Left lung (tissue), 10 donors: ENCODE data around the gene CLEC18A. TPM values are rescaled to one million over a fixed set of nuclear protein-coding genes. Genes with fewer than 3 reads are reported as not detected.

Experiments used
- ATAC-seq: fragments of 200-7000 bp; cut with Tn5 transposase; one replicate; pipeline ENCODE4 v1.9.1; 2020; ENCODE audit warnings: moderate library complexity
- DNase-seq, 4 donors: peaks; one replicate each; pipeline ENCODE4 v3.0.0-alpha.2; 2013 to 2020
- H3K27ac ChIP-seq, 2 donors: fragments of 200-600 bp; sonication (generic) in 1 of 2; one replicate each; pipeline versions ENCODE4 v1.5.0 to v1.8.0; 2020 to 2021
- H3K27me3 ChIP-seq, 2 donors: fragments of 200-600 bp; sonication (generic) in 1 of 2; one replicate each; pipeline versions ENCODE4 v1.5.0 to v1.8.0; 2020 to 2021
- H3K36me3 ChIP-seq, 2 donors: fragments of 200-600 bp; sonication (generic) in 1 of 2; one replicate each; pipeline versions ENCODE4 v1.5.0 to v1.8.0; 2020 to 2021
- H3K4me1 ChIP-seq, 2 donors: fragments of 200-600 bp; one replicate each; pipeline ENCODE4 v1.8.0; 2021
- H3K4me3 ChIP-seq, 2 donors: fragments of 200-600 bp; sonication (generic) in 1 of 2; one replicate each; pipeline versions ENCODE4 v1.5.0 to v1.8.0; 2020 to 2021; ENCODE audit warnings: mild to moderate bottlenecking in 1 of 2
- H3K9me3 ChIP-seq, 2 donors: fragments of 200-600 bp; sonication (generic) in 1 of 2; one replicate each; pipeline versions ENCODE4 v1.5.0 to v1.8.0; 2020 to 2021
- CTCF ChIP-seq, 2 donors: fragments of 200-600 bp; sonication (generic) in 1 of 2; IDR thresholded peaks; one replicate each; pipeline versions ENCODE4 v1.5.0 to v1.8.0; 2021; ENCODE audit warnings: antibody characterized with exemption in 2 of 2
- intact Hi-C, 2 donors: fragments of 100-400 bp; cut with DNase I; formaldehyde crosslinking; loops; one replicate each; pipeline versions ENCODE4 v1.11.2 to v1.14.2; 2022
- polyA plus RNA-seq, 6 donors: library from polyadenylated mRNA; unstranded; fragments of 120-200 nt; gene quantifications; one replicate each; pipeline ENCODE4 v1.2.1, GENCODE V29; 2013; ENCODE audit not compliant: insufficient read length in 6 of 6
- total RNA-seq, 2 donors: library from RNA; stranded (reverse); fragmentation: NEBNext Ultra II Directional; extraction: Animal tissue kit (Norgen Biotek cat#: 25700); gene quantifications; one replicate each; pipeline ENCODE4 v1.2.1, GENCODE V29; 2021
- donor health status: DM: no; HTN: yes; CAD: no.
- donor health status: DM: no; HTN: no; CAD: no.

CLEC18A gene
- total and polyA plus RNA-seq, 8 donors = 0.60 to 2.6 (median 1.3) TPM

- Histone ChIP-seq H3K27me3 (no peaks in the 10 kb centered on the region), H3K4me1 (no peaks in the 10 kb centered on the region), H3K27ac (no peak overlapping the region), H3K4me3 (no peak overlapping the region), H3K9me3 (no peaks in the 10 kb centered on the region), H3K36me3 (peaks cover 0 to 100% of the 10 kb centered on the region in 2 donors)
- TF ChIP-seq CTCF (IDR thresholded peaks at IDR 0.05) = no peak
- ATAC-seq = no peak
- intact Hi-C loops = no loop called here
- DNase-seq = no peak
Measured at GRCh38 chr16:69936751-69937211, 14.4 kb upstream of the CLEC18A start.

- no peaks in the 10 kb centered on the region for H3K27me3 ChIP-seq
- no peaks in the 10 kb centered on the region for H3K4me1 ChIP-seq
- intact Hi-C loops = no loop called here
- TF ChIP-seq CTCF (IDR thresholded peaks at IDR 0.05) = no peak
- H3K36me3 ChIP-seq = peaks cover 0 to 99% of the 10 kb centered on the region in 2 donors
- H3K4me3 ChIP-seq = no peak overlapping the region
- no peak overlapping the region for H3K27ac ChIP-seq
- H3K9me3 ChIP-seq = no peaks in the 10 kb centered on the region
- ATAC-seq = no peak
- DNase-seq = no peak
Measured at GRCh38 chr16:69937465-69937951, 13.6 kb upstream of the CLEC18A start.

GRCh38 chr16:69938981-69939820 is 11.9 kb upstream of the CLEC18A start:
- Histone ChIP-seq H3K36me3 (peaks cover 0 to 82% of the 10 kb centered on the region in 2 donors), H3K9me3 (no peaks in the 10 kb centered on the region), H3K27ac (no peak overlapping the region), H3K27me3 (no peaks in the 10 kb centered on the region), H3K4me3 (no peak overlapping the region), H3K4me1 (no peaks in the 10 kb centered on the region)
- DNase-seq (no peak), ATAC-seq (no peak)
- intact Hi-C loops = no loop called here
- TF ChIP-seq CTCF (IDR thresholded peaks at IDR 0.05) = no peak

GRCh38 chr16:69939821-69940585 is 11.1 kb upstream of the CLEC18A start:
- H3K27me3 ChIP-seq = no peaks in the 10 kb centered on the region
- H3K36me3 ChIP-seq = peaks cover 0 to 74% of the 10 kb centered on the region in 2 donors
- no peak for TF ChIP-seq CTCF (IDR thresholded peaks at IDR 0.05)
- no peak overlapping the region for H3K27ac ChIP-seq
- ATAC-seq = no peak
- no peaks in the 10 kb centered on the region for H3K4me1 ChIP-seq
- intact Hi-C loops = no loop called here
- H3K4me3 ChIP-seq = no peak overlapping the region
- no peaks in the 10 kb centered on the region for H3K9me3 ChIP-seq
- no peak for DNase-seq

- Histone ChIP-seq H3K4me3 (no peak overlapping the region), H3K4me1 (no peaks in the 10 kb centered on the region), H3K27ac (no peak overlapping the region), H3K36me3 (peaks cover 0 to 67% of the 10 kb centered on the region in 2 donors), H3K27me3 (no peaks in the 10 kb centered on the region), H3K9me3 (no peaks in the 10 kb centered on the region)
- intact Hi-C loops = no loop called here
- DNase-seq (no peak), ATAC-seq (no peak)
- no peak for TF ChIP-seq CTCF (IDR thresholded peaks at IDR 0.05)
Measured at GRCh38 chr16:69940676-69941075, 10.5 kb upstream of the CLEC18A start.
